GM12878 (cell line): ENCODE results near the gene TP73. TPM values are rescaled to one million over a fixed set of nuclear protein-coding genes. Genes with fewer than 3 reads are reported as not detected.

Source experiments
- ATAC-seq: fragments of 200-7000 bp; cut with Tn5 transposase; 3 replicates; pipeline ENCODE4 v1.9.1; 2020; ENCODE audit warnings: mild to moderate bottlenecking, moderate library complexity
- BruUV-seq: library from RNA; stranded (reverse); fragments of 400-500 nt; replicated peaks from 2 replicates; lab custom pipeline; 2021; lab: Mats Ljungman, UMichigan
- CTCF ChIA-PET: fragments of 300-600 bp; sonication (Branson Sonifier 250); formaldehyde crosslinking; extraction: SDS; loops from one replicate; lab custom pipeline; 2021; ENCODE audit warnings: inconsistent platforms; lab: Yijun Ruan, JAX
- POLR2A ChIA-PET: fragments of 350-600 bp; formaldehyde crosslinking; extraction: SDS; loops from one replicate; lab custom pipeline; 2021; ENCODE audit warnings: inconsistent platforms; lab: Charles Lee
- RAD21 ChIA-PET: fragments of 300-600 bp; sonication (Branson Sonifier 250); formaldehyde crosslinking; loops from one replicate; lab custom pipeline; 2023; ENCODE audit warnings: antibody characterized with exemption; ENCODE audit not compliant: unreplicated experiment; lab: Charles Lee
- SMC1A ChIA-PET: fragments of 300-600 bp; sonication (Branson Sonifier 250); formaldehyde crosslinking; loops from one replicate; lab custom pipeline; 2023; ENCODE audit not compliant: unreplicated experiment, uncharacterized antibody; lab: Charles Lee
- DNase-seq: peaks from one replicate; pipeline ENCODE4 v3.0.0-alpha.2; 2011; ENCODE audit warnings: low read depth, low spot score
- FAIRE-seq: peaks from 3 replicates; lab custom pipeline; 2011; peaks lifted over from hg19 to GRCh38; lab: Jason Lieb, UNC
- H2AFZ ChIP-seq: 2 replicates; pipeline ENCODE4 v1.6.0; 2011; ENCODE audit warnings: low read depth, low read length, control low read depth; ENCODE audit not compliant: control insufficient read depth
- H3K27ac ChIP-seq: 2 replicates; pipeline ENCODE4 v1.5.1; 2011; ENCODE audit warnings: control low read depth; ENCODE audit not compliant: control insufficient read depth, insufficient read depth
- H3K27me3 ChIP-seq, 2 experiments: replicated peaks in 1 of 2; 2 replicates each; pipeline versions ENCODE4 v1.6.0 to v1.6.1; 2011; ENCODE audit warnings: low read length in 1 of 2; ENCODE audit not compliant: control insufficient read depth in 2 of 2, insufficient read depth in 2 of 2
- H3K36me3 ChIP-seq, 2 experiments: 2 replicates each; pipeline ENCODE4 v1.5.1; 2011; ENCODE audit warnings: low read length in 1 of 2; ENCODE audit not compliant: control insufficient read depth in 2 of 2, insufficient read depth in 2 of 2
- H3K4me1 ChIP-seq: 2 replicates; pipeline ENCODE4 v1.6.1; 2011; ENCODE audit warnings: mild to moderate bottlenecking, low read length, moderate library complexity, mixed read lengths; ENCODE audit not compliant: control insufficient read depth, insufficient read depth
- H3K4me2 ChIP-seq: 2 replicates; pipeline ENCODE4 v1.6.0; 2011; ENCODE audit warnings: control low read depth; ENCODE audit not compliant: control insufficient read depth, insufficient read depth
- H3K4me3 ChIP-seq: fragments of 200-600 bp; sonication (generic); 2 replicates; pipeline ENCODE4 v1.5.1; 2016
- H3K79me2 ChIP-seq: 2 replicates; pipeline ENCODE4 v1.6.0; 2011; ENCODE audit warnings: low read length; ENCODE audit not compliant: control insufficient read depth, insufficient read depth
- H3K9ac ChIP-seq: 2 replicates; pipeline ENCODE4 v1.8.0; 2011; ENCODE audit warnings: low read length, control low read depth, mixed read lengths; ENCODE audit not compliant: control insufficient read depth, insufficient read depth
- H3K9me3 ChIP-seq: replicated peaks from 3 replicates; pipeline ENCODE4 v1.5.1; 2011; ENCODE audit warnings: mild to moderate bottlenecking, low read length; ENCODE audit not compliant: control insufficient read depth, insufficient read depth
- H4K20me1 ChIP-seq: 2 replicates; pipeline ENCODE4 v1.6.0; 2011; ENCODE audit not compliant: control insufficient read depth, insufficient read depth
- RAD51 ChIP-seq: fragments of 450-650 bp; IDR thresholded peaks from 2 replicates; pipeline ENCODE4 v1.6.1; 2016; ENCODE audit warnings: moderate library complexity, mild to moderate bottlenecking, inconsistent platforms
- USF1 ChIP-seq: IDR thresholded peaks from 2 replicates; pipeline ENCODE4 v1.6.1; 2011; ENCODE audit warnings: borderline replicate concordance, low read depth, mild to moderate bottlenecking, moderate library complexity, mixed read lengths, low read length; ENCODE audit not compliant: insufficient read depth; ENCODE audit errors: extremely low read length
- WGBS: methylation state at CpG from one replicate; pipeline ENCODE4 v1.1.6; 2016; ENCODE audit warnings: low lambda C conversion rate; ENCODE audit not compliant: insufficient replicate concordance, insufficient coverage; ENCODE audit errors: missing lambda C conversion rate; 5-methylcytosine and 5-hydroxymethylcytosine counted together
- in situ Hi-C: fragments of 300-500 bp; cut with MboI; formaldehyde crosslinking; loops from 9 replicates; pipeline ENCODE4 v1.14.3; 2018; ENCODE audit warnings: mixed read lengths
- intact Hi-C: fragments of 100-400 bp; cut with micrococcal nuclease; formaldehyde crosslinking; loops from one replicate; pipeline ENCODE4 v1.14.2; 2022; ENCODE audit not compliant: unreplicated experiment
- polyA plus RNA-seq, 11 experiments: library from polyadenylated mRNA; depleted of rRNA in 4 of 11; unstranded in 6 of 11; stranded (reverse) in 5 of 11; fragments of >200 nt; fragmentation: Nextera tagmentation in 4 of 11; fragmentation: Illumina TruSeq in 1 of 11; extraction: Ambion mirVana in 4 of 11; extraction: Trizol in 1 of 11; gene quantifications; 1 replicate in 1 of 11; 2 replicates in 10 of 11; pipeline versions ENCODE4 v1.2.1 to v1.2.3, GENCODE V29; 2011 to 2016; ENCODE audit warnings: inconsistent platforms in 2 of 11, missing spikeins in 2 of 11, low read depth in 1 of 11
- total RNA-seq, 4 experiments: library from RNA; depleted of rRNA in 3 of 4; stranded (reverse); fragments of >200 nt in 3 of 4; fragmentation: Illumina TruSeq in 1 of 4; extraction: Trizol in 1 of 4; gene quantifications; 2 replicates each; pipeline versions ENCODE4 v1.2.1 to v1.2.3, GENCODE V29; 2013 to 2021
- TF ChIP-seq, protein P1 (sequence below): fragments of 450-650 bp; formaldehyde crosslinking; IDR thresholded peaks from 2 replicates; pipeline ENCODE4 v1.5.0; 2022; ENCODE audit warnings: mild to moderate bottlenecking, missing genetic modification characterization

The TP73 gene
- total and polyA plus RNA-seq, 10 of the 15 experiments (the other 5 are each of a cell fraction or from before 2014, with no cell fraction given): 0.08 to 54.2 (median 14.9) TPM

- ChIA-PET POLR2A (no interaction called here), RAD21 (interaction anchor here (1.3 kb wide), 1 partner anchor 15 kb away, joined by 6 read pairs; no protein-coding TSS in a partner anchor)
- in situ Hi-C loops (no loop called here), intact Hi-C loops (no loop called here)
- FAIRE-seq (no peak), ATAC-seq (no peak), DNase-seq (no peak)
- no peak overlapping the region for H3K4me2 ChIP-seq
- no peak overlapping the region for H3K27ac ChIP-seq
- H3K36me3 ChIP-seq: peaks cover 2 to 39% of the 10 kb centered on the region in 2 experiments; a peak in 3 of 4 replicates
- no peaks in the 10 kb centered on the region for H3K27me3 ChIP-seq
- H3K9ac ChIP-seq: no peak overlapping the region
- H3K9me3 ChIP-seq: no peaks in the 10 kb centered on the region
- H3K4me3 ChIP-seq: no peak overlapping the region
- H4K20me1 ChIP-seq: no peaks in the 10 kb centered on the region; the same call in 1 of the 2 replicates
- no peak overlapping the region for H2AFZ ChIP-seq
- TF ChIP-seq RAD51 (peak; percentile 27; the same call in 1 of the 2 replicates), USF1 (peak; percentile 72)
- TF ChIP-seq, protein P1, sequence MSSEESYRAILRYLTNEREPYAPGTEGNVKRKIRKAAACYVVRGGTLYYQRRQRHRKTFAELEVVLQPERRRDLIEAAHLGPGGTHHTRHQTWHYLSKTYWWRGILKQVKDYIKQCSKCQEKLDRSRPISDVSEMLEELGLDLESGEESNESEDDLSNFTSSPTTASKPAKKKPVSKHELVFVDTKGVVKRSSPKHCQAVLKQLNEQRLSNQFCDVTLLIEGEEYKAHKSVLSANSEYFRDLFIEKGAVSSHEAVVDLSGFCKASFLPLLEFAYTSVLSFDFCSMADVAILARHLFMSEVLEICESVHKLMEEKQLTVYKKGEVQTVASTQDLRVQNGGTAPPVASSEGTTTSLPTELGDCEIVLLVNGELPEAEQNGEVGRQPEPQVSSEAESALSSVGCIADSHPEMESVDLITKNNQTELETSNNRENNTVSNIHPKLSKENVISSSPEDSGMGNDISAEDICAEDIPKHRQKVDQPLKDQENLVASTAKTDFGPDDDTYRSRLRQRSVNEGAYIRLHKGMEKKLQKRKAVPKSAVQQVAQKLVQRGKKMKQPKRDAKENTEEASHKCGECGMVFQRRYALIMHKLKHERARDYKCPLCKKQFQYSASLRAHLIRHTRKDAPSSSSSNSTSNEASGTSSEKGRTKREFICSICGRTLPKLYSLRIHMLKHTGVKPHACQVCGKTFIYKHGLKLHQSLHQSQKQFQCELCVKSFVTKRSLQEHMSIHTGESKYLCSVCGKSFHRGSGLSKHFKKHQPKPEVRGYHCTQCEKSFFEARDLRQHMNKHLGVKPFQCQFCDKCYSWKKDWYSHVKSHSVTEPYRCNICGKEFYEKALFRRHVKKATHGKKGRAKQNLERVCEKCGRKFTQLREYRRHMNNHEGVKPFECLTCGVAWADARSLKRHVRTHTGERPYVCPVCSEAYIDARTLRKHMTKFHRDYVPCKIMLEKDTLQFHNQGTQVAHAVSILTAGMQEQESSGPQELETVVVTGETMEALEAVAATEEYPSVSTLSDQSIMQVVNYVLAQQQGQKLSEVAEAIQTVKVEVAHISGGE (CRISPR knock-in tag): no peak
- TF ChIP-seq, all 136 proteins: peak for 2
- peaks cover 40% of the 10 kb centered on the region for H3K79me2 ChIP-seq
- WGBS: 62% methylated on average over 20 of the region's 20 CpGs
- no TSS peak for BruUV-seq
- ChIA-PET SMC1A (interaction anchor here (0.9 kb wide), 2 partner anchors 16 to 25 kb away, joined by 3 read pairs; no protein-coding TSS in a partner anchor), CTCF (interaction anchor here (1.0 to 1.1 kb wide), 2 partner anchors 27 to 32 kb away, joined by 3 to 5 read pairs; no protein-coding TSS in a partner anchor)
- peaks cover 40% of the 10 kb centered on the region for H3K4me1 ChIP-seq
Observed at GRCh38 chr1:3680488-3681230, 28.3 kb downstream of the TP73 start.
